ENCODE data around the gene TAF4. TPM values are rescaled to one million over a fixed set of nuclear protein-coding genes. Genes with fewer than 3 reads are reported as not detected.

The TAF4 gene
- total RNA-seq, 2 donors from 2014 or later, result 25.5 to 39.9 TPM

DNA sequence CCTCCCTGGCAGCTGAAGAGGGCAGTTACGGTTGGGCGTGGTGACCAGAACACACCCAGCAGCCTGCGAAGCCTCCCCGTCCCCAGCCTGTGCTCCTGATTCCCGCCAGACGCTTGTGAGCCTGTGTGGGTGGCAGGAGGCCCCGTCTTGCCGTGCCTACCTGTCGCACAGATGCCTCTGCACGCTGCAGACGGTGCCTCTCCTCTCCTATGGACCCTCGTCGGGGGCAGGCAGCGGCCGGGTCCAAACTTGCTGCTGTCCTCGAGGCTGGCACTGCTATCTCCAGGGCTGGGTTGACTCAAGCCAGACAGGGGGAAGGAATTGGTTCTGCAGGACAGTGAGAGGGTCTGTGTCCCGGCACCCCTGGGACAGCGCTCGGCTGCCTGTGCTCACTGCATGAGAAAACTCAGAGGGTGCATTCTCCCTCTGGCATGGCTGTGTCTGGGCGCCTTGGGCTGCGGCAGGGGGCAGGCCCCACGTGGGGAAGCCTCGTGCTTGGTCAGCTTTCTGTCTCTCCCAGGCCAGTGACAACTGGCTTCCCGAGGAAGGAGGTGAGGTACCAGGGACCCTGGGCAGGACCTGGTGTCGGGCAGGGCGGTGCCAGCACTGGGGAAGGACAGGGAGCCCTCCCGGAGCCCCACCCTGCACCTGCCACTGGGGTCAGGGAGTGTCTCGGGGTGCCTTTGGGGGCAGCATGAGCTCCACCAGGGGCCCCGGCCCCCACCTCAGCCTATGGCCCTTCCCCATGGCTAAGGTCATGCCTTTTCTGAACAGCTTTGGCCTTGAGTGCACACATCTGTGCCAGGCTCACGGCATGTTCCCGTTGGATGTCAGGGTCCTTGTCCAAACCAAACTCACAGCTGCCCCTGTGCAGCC lies 127.5 kb downstream of the TAF4 start:
- no peaks in the 10 kb centered on the region for H3K9me3 ChIP-seq (ENCODE audit: control insufficient read depth, low read length)
- DNase-seq, result peak; percentile 43
- Mint-ChIP-seq H3K9me3 (no peaks in the 10 kb centered on the region), H3K36me3 (ENCODE audit: low read depth) (no peaks in the 10 kb centered on the region), H3K4me3 (no peak overlapping the region), H3K27me3 (ENCODE audit: insufficient read depth) (no peaks in the 10 kb centered on the region), H3K4me1 (peaks cover 7% of the 10 kb centered on the region), H3K27ac (no peak overlapping the region)
- no peaks in the 10 kb centered on the region for H3K36me3 ChIP-seq (ENCODE audit: control insufficient read depth, insufficient read depth, low read length)
- no peak overlapping the region for H3K4me3 ChIP-seq (ENCODE audit: low read length)
- H3K27ac ChIP-seq (ENCODE audit: low read depth, low read length), result no peak overlapping the region
- TF ChIP-seq, protein P1, sequence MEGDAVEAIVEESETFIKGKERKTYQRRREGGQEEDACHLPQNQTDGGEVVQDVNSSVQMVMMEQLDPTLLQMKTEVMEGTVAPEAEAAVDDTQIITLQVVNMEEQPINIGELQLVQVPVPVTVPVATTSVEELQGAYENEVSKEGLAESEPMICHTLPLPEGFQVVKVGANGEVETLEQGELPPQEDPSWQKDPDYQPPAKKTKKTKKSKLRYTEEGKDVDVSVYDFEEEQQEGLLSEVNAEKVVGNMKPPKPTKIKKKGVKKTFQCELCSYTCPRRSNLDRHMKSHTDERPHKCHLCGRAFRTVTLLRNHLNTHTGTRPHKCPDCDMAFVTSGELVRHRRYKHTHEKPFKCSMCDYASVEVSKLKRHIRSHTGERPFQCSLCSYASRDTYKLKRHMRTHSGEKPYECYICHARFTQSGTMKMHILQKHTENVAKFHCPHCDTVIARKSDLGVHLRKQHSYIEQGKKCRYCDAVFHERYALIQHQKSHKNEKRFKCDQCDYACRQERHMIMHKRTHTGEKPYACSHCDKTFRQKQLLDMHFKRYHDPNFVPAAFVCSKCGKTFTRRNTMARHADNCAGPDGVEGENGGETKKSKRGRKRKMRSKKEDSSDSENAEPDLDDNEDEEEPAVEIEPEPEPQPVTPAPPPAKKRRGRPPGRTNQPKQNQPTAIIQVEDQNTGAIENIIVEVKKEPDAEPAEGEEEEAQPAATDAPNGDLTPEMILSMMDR (conservative IDR thresholded peaks at IDR 0.05), result no peak
- H3K9ac ChIP-seq (ENCODE audit: extremely low read depth, low read length, poor library complexity, severe bottlenecking), result no peak overlapping the region
- H3K4me1 ChIP-seq (ENCODE audit: control insufficient read depth, insufficient read depth, low read length), result no peaks in the 10 kb centered on the region
- no peaks in the 10 kb centered on the region for H3K27me3 ChIP-seq (ENCODE audit: control insufficient read depth, insufficient read depth, low read length, poor library complexity, severe bottlenecking)
- WGBS, 2 experiments (ENCODE audit: insufficient coverage in 1 of 2, insufficient read length in 1 of 2), result 88% methylated on average over 16 to 31 of the region's 31 CpGs

DNA sequence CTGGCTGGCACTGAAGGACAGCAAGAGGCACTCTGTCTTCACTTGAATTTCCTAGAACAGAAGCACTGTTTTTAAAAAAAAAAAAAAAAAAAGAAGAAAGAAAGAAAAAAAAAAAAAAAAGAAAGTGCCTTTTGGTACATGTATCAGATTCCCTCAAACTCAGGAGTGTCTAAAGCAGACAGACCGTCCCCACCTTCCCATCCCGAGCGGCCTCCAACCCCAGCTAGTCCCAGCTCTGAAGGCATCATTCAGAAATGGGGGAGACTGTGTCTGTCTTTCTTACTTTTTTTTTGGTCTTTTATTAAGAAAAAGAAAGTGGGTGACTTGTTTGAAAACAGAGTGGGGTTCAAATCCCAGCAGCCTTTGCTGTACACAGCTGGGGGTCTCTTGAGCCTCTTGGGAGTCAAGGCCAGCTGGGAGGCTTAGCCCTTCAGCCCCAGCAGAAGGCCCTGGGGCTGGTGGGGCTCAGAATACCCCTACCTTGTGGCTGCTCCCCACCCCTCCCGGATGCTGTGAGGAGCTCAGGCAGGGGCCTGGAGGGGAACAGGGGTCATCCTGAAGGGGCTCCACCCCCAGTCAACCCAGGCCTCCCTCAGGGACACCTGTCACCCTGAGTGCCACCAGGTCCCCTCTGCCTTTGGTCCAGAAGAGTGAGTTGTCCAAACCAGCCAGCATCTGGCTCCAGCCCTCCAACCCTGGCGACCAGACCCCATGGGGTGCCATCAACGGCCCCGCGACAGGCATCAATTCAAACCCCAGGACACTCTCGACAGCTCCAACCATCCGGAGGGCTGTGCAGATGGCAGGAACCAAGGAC lies 128.3 kb downstream of the TAF4 start:
- Histone ChIP-seq H3K4me1 (ENCODE audit: control insufficient read depth, insufficient read depth, low read length) (no peaks in the 10 kb centered on the region), H3K9ac (ENCODE audit: extremely low read depth, low read length, poor library complexity, severe bottlenecking) (no peak overlapping the region), H3K4me3 (ENCODE audit: low read length) (no peak overlapping the region), H3K9me3 (ENCODE audit: control insufficient read depth, low read length) (no peaks in the 10 kb centered on the region), H3K27me3 (ENCODE audit: control insufficient read depth, insufficient read depth, low read length, poor library complexity, severe bottlenecking) (no peaks in the 10 kb centered on the region), H3K27ac (ENCODE audit: low read depth, low read length) (no peak overlapping the region), H3K36me3 (ENCODE audit: control insufficient read depth, insufficient read depth, low read length) (no peaks in the 10 kb centered on the region)
- no peak for DNase-seq
- WGBS, 2 experiments (ENCODE audit: insufficient coverage in 1 of 2, insufficient read length in 1 of 2), result 83 to 98% methylated on average over 9 to 10 of the region's 10 CpGs
- Mint-ChIP-seq H3K27me3 (ENCODE audit: insufficient read depth) (no peaks in the 10 kb centered on the region), H3K4me1 (peaks cover 7% of the 10 kb centered on the region), H3K36me3 (ENCODE audit: low read depth) (no peaks in the 10 kb centered on the region), H3K27ac (no peak overlapping the region), H3K4me3 (no peak overlapping the region), H3K9me3 (no peaks in the 10 kb centered on the region)
- TF ChIP-seq, protein P1 (conservative IDR thresholded peaks at IDR 0.05), result no peak

DNA sequence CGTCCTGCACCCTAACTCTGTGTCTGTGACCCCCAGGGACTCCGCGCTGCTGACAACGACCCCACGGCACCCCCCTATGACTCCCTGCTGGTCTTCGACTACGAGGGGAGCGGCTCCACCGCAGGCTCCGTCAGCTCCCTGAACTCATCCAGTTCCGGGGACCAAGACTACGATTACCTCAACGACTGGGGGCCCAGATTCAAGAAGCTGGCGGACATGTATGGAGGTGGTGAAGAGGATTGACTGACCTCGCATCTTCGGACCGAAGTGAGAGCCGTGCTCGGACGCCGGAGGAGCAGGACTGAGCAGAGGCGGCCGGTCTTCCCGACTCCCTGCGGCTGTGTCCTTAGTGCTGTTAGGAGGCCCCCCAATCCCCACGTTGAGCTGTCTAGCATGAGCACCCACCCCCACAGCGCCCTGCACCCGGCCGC lies 129.0 kb downstream of the TAF4 start:
- Histone ChIP-seq H3K36me3 (ENCODE audit: control insufficient read depth, insufficient read depth, low read length) (no peaks in the 10 kb centered on the region), H3K27ac (ENCODE audit: low read depth, low read length) (no peak overlapping the region), H3K9ac (ENCODE audit: extremely low read depth, low read length, poor library complexity, severe bottlenecking) (no peak overlapping the region), H3K4me3 (ENCODE audit: low read length) (no peak overlapping the region), H3K27me3 (ENCODE audit: control insufficient read depth, insufficient read depth, low read length, poor library complexity, severe bottlenecking) (no peaks in the 10 kb centered on the region), H3K4me1 (ENCODE audit: control insufficient read depth, insufficient read depth, low read length) (no peaks in the 10 kb centered on the region), H3K9me3 (ENCODE audit: control insufficient read depth, low read length) (no peaks in the 10 kb centered on the region)
- H3K27ac Mint-ChIP-seq, result no peak overlapping the region
- TF ChIP-seq, protein P1 (conservative IDR thresholded peaks at IDR 0.05), result no peak
- H3K9me3 Mint-ChIP-seq, result no peaks in the 10 kb centered on the region
- H3K4me1 Mint-ChIP-seq, result peaks cover 7% of the 10 kb centered on the region
- H3K4me3 Mint-ChIP-seq, result no peak overlapping the region
- no peak for DNase-seq
- WGBS, 2 experiments (ENCODE audit: insufficient coverage in 1 of 2, insufficient read length in 1 of 2), result 92 to 94% methylated on average over 24 to 29 of the region's 29 CpGs
- H3K36me3 Mint-ChIP-seq (ENCODE audit: low read depth), result no peaks in the 10 kb centered on the region
- H3K27me3 Mint-ChIP-seq (ENCODE audit: insufficient read depth), result no peaks in the 10 kb centered on the region

Data from endodermal cell (in vitro differentiated cells).